K562 (cell line): Measurements from ENCODE around the gene SPOCD1. TPM values are rescaled to one million over a fixed set of nuclear protein-coding genes. Genes with fewer than 3 reads are reported as not detected.
A peak's percentile ranks its signal among the peaks of the same experiment; 100 is the strongest.

Experiments
- ATAC-seq: fragments of 200-7000 bp; cut with Tn5 transposase; 3 replicates; pipeline ENCODE4 v1.9.1; 2020; ENCODE audit warnings: moderate library complexity
- BruUV-seq: library from RNA; stranded (reverse); fragments of 400-500 nt; replicated peaks from 2 replicates; lab custom pipeline; 2021; lab: Mats Ljungman, UMichigan
- CTCF ChIA-PET: fragments of 300-600 bp; formaldehyde crosslinking; extraction: SDS; loops from one replicate; lab custom pipeline; 2021; ENCODE audit warnings: low intra/inter-chr PET ratio; lab: Yijun Ruan, JAX
- POLR2A ChIA-PET: fragments of 300-600, 350-650 bp; sonication (Branson Sonifier 250); formaldehyde crosslinking; extraction: SDS; loops from one replicate; lab custom pipeline; 2021; ENCODE audit warnings: antibody characterized with exemption, inconsistent platforms; lab: Yijun Ruan, JAX
- DNase-seq, 4 experiments: peaks; one replicate each; pipeline versions ENCODE4 v3.0.0 to v3.0.0-alpha.2; 2011 to 2018; ENCODE audit warnings: low spot score in 3 of 4, mixed read lengths in 3 of 4; ENCODE audit errors: extremely low read depth in 1 of 4
- FAIRE-seq: peaks from 2 replicates; lab custom pipeline; 2011; peaks lifted over from hg19 to GRCh38; lab: Jason Lieb, UNC
- H2AFZ ChIP-seq: 2 replicates; pipeline ENCODE4 v1.6.0; 2011; ENCODE audit warnings: low read depth, low read length, control low read depth, inconsistent platforms
- H3K27ac ChIP-seq: fragments of 200-600 bp; 3 replicates; pipeline ENCODE4 v1.8.0; 2011; ENCODE audit warnings: low read depth, mild to moderate bottlenecking, control low read depth, inconsistent platforms, low read length, moderate library complexity, mixed read lengths; ENCODE audit errors: extremely low read depth
- H3K27me3 ChIP-seq, 2 experiments: fragments of 300-600 bp in 1 of 2; 2 replicates in 1 of 2; 3 replicates in 1 of 2; pipeline versions ENCODE4 v1.6.0 to v1.8.0; 2011; ENCODE audit warnings: inconsistent platforms in 2 of 2, low read length in 2 of 2, mild to moderate bottlenecking in 1 of 2, mixed read lengths in 1 of 2, moderate library complexity in 1 of 2; ENCODE audit not compliant: control insufficient read depth in 2 of 2, insufficient read depth in 2 of 2
- H3K36me3 ChIP-seq: fragments of 300-600 bp; 3 replicates; pipeline ENCODE4 v1.8.0; 2011; ENCODE audit warnings: mild to moderate bottlenecking, low read length, inconsistent platforms; ENCODE audit not compliant: control insufficient read depth, insufficient read depth
- H3K4me1 ChIP-seq, 2 experiments: fragments of 200-600 bp in 1 of 2; replicated peaks in 1 of 2; 2 replicates in 1 of 2; 3 replicates in 1 of 2; pipeline versions ENCODE4 v1.5.1 to v1.8.0; 2011; ENCODE audit warnings: inconsistent platforms in 2 of 2, low read length in 2 of 2, mild to moderate bottlenecking in 1 of 2, mixed read lengths in 1 of 2, moderate library complexity in 1 of 2; ENCODE audit not compliant: control insufficient read depth in 2 of 2, insufficient read depth in 2 of 2
- H3K4me2 ChIP-seq: 2 replicates; pipeline ENCODE4 v1.6.1; 2011; ENCODE audit warnings: low read length, control low read depth, inconsistent platforms, mixed read lengths; ENCODE audit not compliant: insufficient read depth
- H3K4me3 ChIP-seq: fragments of 200-600 bp; sonication (generic), shearing (Covaris generic); 2 replicates; pipeline ENCODE4 v1.5.1; 2016; ENCODE audit warnings: control low read depth, inconsistent platforms
- H3K79me2 ChIP-seq: fragments of 200-600 bp; 3 replicates; pipeline ENCODE4 v1.8.0; 2011; ENCODE audit warnings: low read length, inconsistent platforms; ENCODE audit not compliant: control insufficient read depth, insufficient read depth
- H3K9ac ChIP-seq, 2 experiments: 2 replicates each; pipeline versions ENCODE4 v1.6.0 to v1.6.1; 2011; ENCODE audit warnings: low read depth in 2 of 2, low read length in 2 of 2, control low read depth in 1 of 2, inconsistent platforms in 1 of 2, mild to moderate bottlenecking in 1 of 2, mixed read lengths in 1 of 2; ENCODE audit not compliant: insufficient read depth in 1 of 2
- H3K9me1 ChIP-seq: one replicate; pipeline ENCODE4 v1.6.0; 2011; ENCODE audit warnings: inconsistent platforms, mild to moderate bottlenecking, low read length, moderate library complexity; ENCODE audit not compliant: control insufficient read depth, insufficient read depth
- H3K9me3 ChIP-seq: replicated peaks from 2 replicates; pipeline ENCODE4 v1.5.1; 2011; ENCODE audit warnings: low read depth, low read length, inconsistent platforms; ENCODE audit not compliant: control insufficient read depth, insufficient read depth
- H4K20me1 ChIP-seq: replicated peaks from 2 replicates; pipeline ENCODE4 v1.6.1; 2011; ENCODE audit warnings: low read length, inconsistent platforms, mixed read lengths; ENCODE audit not compliant: control insufficient read depth, insufficient read depth
- ARID1B ChIP-seq: fragments of 450-650 bp; IDR thresholded peaks from 2 replicates; pipeline ENCODE4 v1.6.1; 2016; ENCODE audit warnings: antibody characterized with exemption, mild to moderate bottlenecking, inconsistent platforms
- ATF4 ChIP-seq: fragments of 450-650 bp; formaldehyde crosslinking; IDR thresholded peaks from 2 replicates; pipeline ENCODE4 v1.4.0; 2022; ENCODE audit warnings: mild to moderate bottlenecking, moderate library complexity
- CUX1 ChIP-seq: fragments of 200-800 bp; sonication (Bioruptor generic); IDR thresholded peaks from 2 replicates; pipeline ENCODE4 v1.6.1; 2016; ENCODE audit warnings: missing genetic modification characterization, missing compliant biosample characterization
- E2F5 ChIP-seq: sonication (generic); formaldehyde crosslinking; IDR thresholded peaks from 2 replicates; pipeline ENCODE4 v1.8.0; 2022; ENCODE audit warnings: mild to moderate bottlenecking, missing genetic modification reagents
- EZH2 ChIP-seq: IDR thresholded peaks from 2 replicates; pipeline ENCODE4 v1.6.1; 2012; ENCODE audit warnings: low read depth, mild to moderate bottlenecking, inconsistent platforms, low read length, borderline replicate concordance
- L3MBTL2 ChIP-seq: fragments of 450-650 bp; IDR thresholded peaks from 2 replicates; pipeline ENCODE4 v1.6.1; 2016; ENCODE audit warnings: mild to moderate bottlenecking, moderate library complexity
- MECOM ChIP-seq: fragments of 250-450 bp; sonication (Bioruptor Pico); IDR thresholded peaks from 2 replicates; pipeline ENCODE4 v1.8.0; 2022; ENCODE audit warnings: inconsistent platforms
- SIX5 ChIP-seq, 2 experiments: IDR thresholded peaks; 2 replicates each; pipeline ENCODE4 v1.6.1; 2011; ENCODE audit warnings: low read length in 2 of 2, borderline replicate concordance in 1 of 2, low read depth in 1 of 2, mild to moderate bottlenecking in 1 of 2, moderate library complexity in 1 of 2; ENCODE audit not compliant: insufficient read depth in 1 of 2
- ZNF3 ChIP-seq: fragments of 250-450 bp; sonication (Bioruptor Pico); IDR thresholded peaks from 2 replicates; pipeline ENCODE4 v1.5.0; 2021; ENCODE audit warnings: mild to moderate bottlenecking, moderate library complexity
- ZNF449 ChIP-seq: fragments of 250-450 bp; sonication (Bioruptor Pico); IDR thresholded peaks from 2 replicates; pipeline ENCODE4 v1.8.0; 2022; ENCODE audit warnings: moderate library complexity, mild to moderate bottlenecking, inconsistent platforms
- WGBS: fragments of 100-300 bp; shearing (Covaris generic); methylation state at CpG from one replicate; pipeline ENCODE4 v1.1.6; 2016; ENCODE audit warnings: low coverage, mixed read lengths; ENCODE audit not compliant: insufficient coverage; ENCODE audit errors: missing lambda C conversion rate; 5-methylcytosine and 5-hydroxymethylcytosine counted together
- in situ Hi-C: fragments of 300-500 bp; cut with MboI; formaldehyde crosslinking; loops from 4 replicates; pipeline ENCODE4 v1.15.0; 2018; ENCODE audit warnings: inconsistent platforms, mixed read lengths
- intact Hi-C: fragments of 100-400 bp; cut with micrococcal nuclease; formaldehyde crosslinking; loops from 2 replicates; pipeline ENCODE4 v1.14.2; 2022
- polyA plus RNA-seq, 8 experiments: library from polyadenylated mRNA; depleted of rRNA in 4 of 8; stranded (reverse) in 5 of 8; unstranded in 3 of 8; fragments of >200 nt; fragmentation: Nextera tagmentation in 2 of 8; fragmentation: Illumina TruSeq in 1 of 8; extraction: Ambion mirVana in 2 of 8; extraction: Trizol in 1 of 8; gene quantifications; 2 replicates each; pipeline versions ENCODE4 v1.2.1 to v1.2.3, GENCODE V29; 2011 to 2014; ENCODE audit warnings: inconsistent platforms in 1 of 8, missing spikeins in 1 of 8
- total RNA-seq, 7 experiments: library from RNA; depleted of rRNA in 6 of 7; stranded (reverse); fragments of >200 nt in 6 of 7; fragmentation: Illumina TruSeq in 2 of 7; extraction: Trizol in 2 of 7; gene quantifications; 2 replicates each; pipeline versions ENCODE4 v1.2.1 to v1.2.3, GENCODE V29; 2011 to 2021; ENCODE audit warnings: low replicate concordance in 1 of 7

SPOCD1 gene
- total and polyA plus RNA-seq, 9 of the 15 experiments (the other 6 are each of a cell fraction or from before 2014, with no cell fraction given), result 0.03 to 0.71 (median 0.26) TPM; not detected in 1

GRCh38 chr1:31811605-31812004, 4.2 kb downstream of the SPOCD1 start (continued):
- TF ChIP-seq E2F5 (CRISPR knock-in tag), result no peak

- H3K4me3 ChIP-seq, result no peak overlapping the region
- DNase-seq (no peak), ATAC-seq (peak; percentile 16; the same call in 1 of the 3 replicates), FAIRE-seq (no peak)
- POLR2A ChIA-PET, result no interaction called here
- in situ Hi-C loops (no loop called here), intact Hi-C loops (loop anchor here (10.0 kb wide), 1 partner anchor 255 kb away; no protein-coding TSS in a partner anchor)
- CTCF ChIA-PET, result no interaction called here
- H3K9me1 ChIP-seq, result no peaks in the 10 kb centered on the region
- peaks cover 6 to 10% of the 10 kb centered on the region in 2 experiments; a peak in 4 of 5 replicates for H3K4me1 ChIP-seq
- BruUV-seq, result no TSS peak
- no peaks in the 10 kb centered on the region for H4K20me1 ChIP-seq
- H2AFZ ChIP-seq, result peak overlapping the region; percentile 16; the same call in 1 of the 2 replicates
- no peaks in the 10 kb centered on the region for H3K9me3 ChIP-seq
- no peaks in the 10 kb centered on the region for H3K36me3 ChIP-seq
- WGBS, result 12% methylated on average over 4 of the region's 4 CpGs
- no peak overlapping the region for H3K27ac ChIP-seq
- H3K4me2 ChIP-seq, result no peak overlapping the region
- H3K79me2 ChIP-seq, result no peaks in the 10 kb centered on the region
- H3K27me3 ChIP-seq, result no peaks in the 10 kb centered on the region
- H3K9ac ChIP-seq, result peak overlapping the region in 1 of 2 experiments; percentile 67; a peak in 2 of 4 replicates
- TF ChIP-seq SIX5 (IDR thresholded peaks at IDR 0.05; ENCODE audit: borderline replicate concordance in 1 of 2, insufficient read depth in 1 of 2, low read depth in 1 of 2, low read length in 2 of 2) (no peak), ATF4 (CRISPR knock-in tag) (no peak), ARID1B (no peak), ZNF449 (no peak), CUX1 (CRISPR knock-in tag) (no peak), EZH2 (no peak), ZNF3 (CRISPR knock-in tag) (no peak), L3MBTL2 (no peak), MECOM (CRISPR knock-in tag) (no peak)
These were observed 6.1 kb downstream of the SPOCD1 start for GRCh38 chr1:31809698-31810097.
